GM23338 (cell line): ENCODE measurements around the gene MESD. TPM values are rescaled to one million over a fixed set of nuclear protein-coding genes. Genes with fewer than 3 reads are reported as not detected.

ENCODE experiments used
- ATAC-seq: fragments of 200-7000 bp; cut with Tn5 transposase; 3 replicates; pipeline ENCODE4 v1.9.1; 2020
- DNase-seq: peaks from one replicate; pipeline ENCODE4 v3.0.0-alpha.2; 2015; ENCODE audit warnings: low spot score
- H2AFZ ChIP-seq: fragments of 200-600 bp; sonication (generic); 2 replicates; pipeline ENCODE4 v1.8.0; 2016; ENCODE audit warnings: antibody characterized with exemption, mild to moderate bottlenecking, moderate library complexity
- H3F3A ChIP-seq: fragments of 200-600 bp; sonication (generic); replicated peaks from 2 replicates; pipeline ENCODE4 v1.8.0; 2017; ENCODE audit warnings: antibody characterized with exemption, mixed run types, low read depth
- H3K27ac ChIP-seq: fragments of 200-600 bp; sonication (generic); 2 replicates; pipeline ENCODE4 v1.6.1; 2016; ENCODE audit warnings: low read depth
- H3K27me3 ChIP-seq: fragments of 200-600 bp; sonication (generic); 2 replicates; pipeline ENCODE4 v1.8.0; 2016; ENCODE audit warnings: mild to moderate bottlenecking, mixed run types, moderate library complexity; ENCODE audit not compliant: insufficient read depth
- H3K36me3 ChIP-seq: fragments of 200-600 bp; sonication (generic); 2 replicates; pipeline ENCODE4 v1.8.0; 2016; ENCODE audit warnings: mild to moderate bottlenecking; ENCODE audit not compliant: insufficient read depth
- H3K4me1 ChIP-seq: fragments of 200-600 bp; sonication (generic); 2 replicates; pipeline ENCODE4 v1.8.0; 2016; ENCODE audit warnings: mild to moderate bottlenecking, moderate library complexity; ENCODE audit not compliant: insufficient read depth
- H3K4me2 ChIP-seq: fragments of 200-600 bp; sonication (generic); 2 replicates; pipeline ENCODE4 v1.7.1; 2017; ENCODE audit warnings: mixed run types
- H3K4me3 ChIP-seq: fragments of 200-600 bp; sonication (generic); 2 replicates; pipeline ENCODE4 v1.6.1; 2016; ENCODE audit warnings: mixed run types
- H3K79me2 ChIP-seq: fragments of 200-600 bp; sonication (generic); replicated peaks from 2 replicates; pipeline ENCODE4 v1.8.0; 2017; ENCODE audit warnings: mild to moderate bottlenecking; ENCODE audit not compliant: insufficient read depth
- H3K9me2 ChIP-seq: fragments of 200-600 bp; sonication (generic); 2 replicates; pipeline ENCODE4 v1.8.0; 2017; ENCODE audit not compliant: insufficient read depth
- H4K20me1 ChIP-seq: fragments of 200-600 bp; sonication (generic); replicated peaks from 2 replicates; pipeline ENCODE4 v1.8.0; 2017; ENCODE audit warnings: mild to moderate bottlenecking; ENCODE audit not compliant: insufficient read depth
- H3K27ac Mint-ChIP-seq: 2 replicates; pipeline ENCODE4 v1.8.0; 2020; ENCODE audit warnings: inconsistent platforms, mild to moderate bottlenecking, moderate library complexity, mixed read lengths
- H3K27me3 Mint-ChIP-seq: 3 replicates; pipeline ENCODE4 v1.8.0; 2022; ENCODE audit warnings: low read depth, mild to moderate bottlenecking, moderate library complexity, mixed read lengths, inconsistent platforms; ENCODE audit not compliant: insufficient read depth, poor library complexity
- H3K36me3 Mint-ChIP-seq: 3 replicates; pipeline ENCODE4 v1.8.0; 2021; ENCODE audit warnings: low read depth, mild to moderate bottlenecking, inconsistent platforms, moderate library complexity, mixed read lengths
- H3K4me1 Mint-ChIP-seq: 3 replicates; pipeline ENCODE4 v1.8.0; 2020; ENCODE audit warnings: mild to moderate bottlenecking, inconsistent platforms, mixed read lengths
- H3K4me3 Mint-ChIP-seq: 3 replicates; pipeline ENCODE4 v1.8.0; 2021; ENCODE audit warnings: moderate library complexity, mild to moderate bottlenecking, inconsistent platforms, mixed read lengths
- H3K9me3 Mint-ChIP-seq: 3 replicates; pipeline ENCODE4 v1.8.0; 2020; ENCODE audit warnings: moderate library complexity, mild to moderate bottlenecking, inconsistent platforms, mixed read lengths
- CTCF ChIP-seq, 2 experiments: fragments of 200-600 bp in 1 of 2; sonication (generic) in 1 of 2; conservative IDR thresholded peaks; 2 replicates each; pipeline versions ENCODE4 v1.5.1 to v1.6.1; 2016 to 2017; ENCODE audit warnings: antibody characterized with exemption in 2 of 2, low read depth in 2 of 2, mild to moderate bottlenecking in 2 of 2, moderate library complexity in 1 of 2
- polyA plus RNA-seq: library from polyadenylated mRNA; unstranded; fragments of >200 nt; fragmentation: Nextera tagmentation; extraction: Ambion mirVana; gene quantifications from 2 replicates; pipeline ENCODE4 v1.2.1, GENCODE V29; 2016
- total RNA-seq: library from RNA; depleted of rRNA; stranded (reverse); fragments of >200 nt; shearing (Covaris generic); gene quantifications from 2 replicates; pipeline ENCODE4 v1.2.3, GENCODE V29; 2014
- TF ChIP-seq, protein P1 (sequence below): fragments of 250-450 bp; sonication (Bioruptor Pico); IDR thresholded peaks from 2 replicates; pipeline ENCODE4 v1.5.0; 2020; ENCODE audit warnings: mild to moderate bottlenecking, moderate library complexity

The MESD gene
- total and polyA plus RNA-seq, 2 experiments from 2014 or later = 25.6 to 52.7 TPM

- Mint-ChIP-seq H3K27ac (no peak overlapping the region), H3K27me3 (peaks cover 7% of the 10 kb centered on the region), H3K4me1 (no peaks in the 10 kb centered on the region; the same call in 2 of the 3 replicates), H3K9me3 (no peaks in the 10 kb centered on the region), H3K36me3 (no peaks in the 10 kb centered on the region; the same call in 2 of the 3 replicates), H3K4me3 (no peak overlapping the region)
- peaks cover 6% of the 10 kb centered on the region; the same call in 1 of the 2 replicates for H3K9me2 ChIP-seq
- H4K20me1 ChIP-seq = no peaks in the 10 kb centered on the region
- no peak overlapping the region for H3K4me3 ChIP-seq
- H3K27ac ChIP-seq = no peak overlapping the region
- DNase-seq (no peak), ATAC-seq (no peak)
- no peaks in the 10 kb centered on the region for H3K79me2 ChIP-seq
- H3K4me2 ChIP-seq = no peak overlapping the region
- no peaks in the 10 kb centered on the region for H3F3A ChIP-seq
- H3K27me3 ChIP-seq = no peaks in the 10 kb centered on the region
- TF ChIP-seq, protein P1, sequence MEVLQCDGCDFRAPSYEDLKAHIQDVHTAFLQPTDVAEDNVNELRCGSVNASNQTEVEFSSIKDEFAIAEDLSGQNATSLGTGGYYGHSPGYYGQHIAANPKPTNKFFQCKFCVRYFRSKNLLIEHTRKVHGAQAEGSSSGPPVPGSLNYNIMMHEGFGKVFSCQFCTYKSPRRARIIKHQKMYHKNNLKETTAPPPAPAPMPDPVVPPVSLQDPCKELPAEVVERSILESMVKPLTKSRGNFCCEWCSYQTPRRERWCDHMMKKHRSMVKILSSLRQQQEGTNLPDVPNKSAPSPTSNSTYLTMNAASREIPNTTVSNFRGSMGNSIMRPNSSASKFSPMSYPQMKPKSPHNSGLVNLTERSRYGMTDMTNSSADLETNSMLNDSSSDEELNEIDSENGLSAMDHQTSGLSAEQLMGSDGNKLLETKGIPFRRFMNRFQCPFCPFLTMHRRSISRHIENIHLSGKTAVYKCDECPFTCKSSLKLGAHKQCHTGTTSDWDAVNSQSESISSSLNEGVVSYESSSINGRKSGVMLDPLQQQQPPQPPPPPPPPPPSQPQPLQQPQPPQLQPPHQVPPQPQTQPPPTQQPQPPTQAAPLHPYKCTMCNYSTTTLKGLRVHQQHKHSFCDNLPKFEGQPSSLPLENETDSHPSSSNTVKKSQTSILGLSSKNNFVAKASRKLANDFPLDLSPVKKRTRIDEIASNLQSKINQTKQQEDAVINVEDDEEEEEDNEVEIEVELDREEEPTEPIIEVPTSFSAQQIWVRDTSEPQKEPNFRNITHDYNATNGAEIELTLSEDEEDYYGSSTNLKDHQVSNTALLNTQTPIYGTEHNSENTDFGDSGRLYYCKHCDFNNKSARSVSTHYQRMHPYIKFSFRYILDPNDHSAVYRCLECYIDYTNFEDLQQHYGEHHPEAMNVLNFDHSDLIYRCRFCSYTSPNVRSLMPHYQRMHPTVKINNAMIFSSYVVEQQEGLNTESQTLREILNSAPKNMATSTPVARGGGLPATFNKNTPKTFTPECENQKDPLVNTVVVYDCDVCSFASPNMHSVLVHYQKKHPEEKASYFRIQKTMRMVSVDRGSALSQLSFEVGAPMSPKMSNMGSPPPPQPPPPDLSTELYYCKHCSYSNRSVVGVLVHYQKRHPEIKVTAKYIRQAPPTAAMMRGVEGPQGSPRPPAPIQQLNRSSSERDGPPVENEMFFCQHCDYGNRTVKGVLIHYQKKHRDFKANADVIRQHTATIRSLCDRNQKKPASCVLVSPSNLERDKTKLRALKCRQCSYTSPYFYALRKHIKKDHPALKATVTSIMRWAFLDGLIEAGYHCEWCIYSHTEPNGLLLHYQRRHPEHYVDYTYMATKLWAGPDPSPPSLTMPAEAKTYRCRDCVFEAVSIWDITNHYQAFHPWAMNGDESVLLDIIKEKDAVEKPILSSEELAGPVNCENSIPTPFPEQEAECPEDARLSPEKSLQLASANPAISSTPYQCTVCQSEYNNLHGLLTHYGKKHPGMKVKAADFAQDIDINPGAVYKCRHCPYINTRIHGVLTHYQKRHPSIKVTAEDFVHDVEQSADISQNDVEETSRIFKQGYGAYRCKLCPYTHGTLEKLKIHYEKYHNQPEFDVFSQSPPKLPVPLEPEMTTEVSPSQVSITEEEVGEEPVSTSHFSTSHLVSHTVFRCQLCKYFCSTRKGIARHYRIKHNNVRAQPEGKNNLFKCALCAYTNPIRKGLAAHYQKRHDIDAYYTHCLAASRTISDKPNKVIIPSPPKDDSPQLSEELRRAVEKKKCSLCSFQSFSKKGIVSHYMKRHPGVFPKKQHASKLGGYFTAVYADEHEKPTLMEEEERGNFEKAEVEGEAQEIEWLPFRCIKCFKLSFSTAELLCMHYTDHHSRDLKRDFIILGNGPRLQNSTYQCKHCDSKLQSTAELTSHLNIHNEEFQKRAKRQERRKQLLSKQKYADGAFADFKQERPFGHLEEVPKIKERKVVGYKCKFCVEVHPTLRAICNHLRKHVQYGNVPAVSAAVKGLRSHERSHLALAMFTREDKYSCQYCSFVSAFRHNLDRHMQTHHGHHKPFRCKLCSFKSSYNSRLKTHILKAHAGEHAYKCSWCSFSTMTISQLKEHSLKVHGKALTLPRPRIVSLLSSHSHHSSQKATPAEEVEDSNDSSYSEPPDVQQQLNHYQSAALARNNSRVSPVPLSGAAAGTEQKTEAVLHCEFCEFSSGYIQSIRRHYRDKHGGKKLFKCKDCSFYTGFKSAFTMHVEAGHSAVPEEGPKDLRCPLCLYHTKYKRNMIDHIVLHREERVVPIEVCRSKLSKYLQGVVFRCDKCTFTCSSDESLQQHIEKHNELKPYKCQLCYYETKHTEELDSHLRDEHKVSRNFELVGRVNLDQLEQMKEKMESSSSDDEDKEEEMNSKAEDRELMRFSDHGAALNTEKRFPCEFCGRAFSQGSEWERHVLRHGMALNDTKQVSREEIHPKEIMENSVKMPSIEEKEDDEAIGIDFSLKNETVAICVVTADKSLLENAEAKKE = no peak
- no peak overlapping the region for H2AFZ ChIP-seq
- no peaks in the 10 kb centered on the region for H3K36me3 ChIP-seq
- no peaks in the 10 kb centered on the region for H3K4me1 ChIP-seq
Observed at GRCh38 chr15:80924278-80924677, 65.3 kb downstream of the MESD start.

- H3K9me2 ChIP-seq = peaks cover 6% of the 10 kb centered on the region; the same call in 1 of the 2 replicates
- no peak for ATAC-seq
- peaks cover 7% of the 10 kb centered on the region for H3K27me3 Mint-ChIP-seq
- H4K20me1 ChIP-seq = no peaks in the 10 kb centered on the region
- H3K27ac ChIP-seq = no peak overlapping the region
- H3K4me3 ChIP-seq = no peak overlapping the region
- H3K27ac Mint-ChIP-seq = no peak overlapping the region
- H3K4me1 ChIP-seq = no peaks in the 10 kb centered on the region
- H3K36me3 Mint-ChIP-seq = no peaks in the 10 kb centered on the region; the same call in 2 of the 3 replicates
- H3K4me1 Mint-ChIP-seq = no peaks in the 10 kb centered on the region; the same call in 2 of the 3 replicates
- no peak overlapping the region for H3K4me3 Mint-ChIP-seq
- no peak overlapping the region for H2AFZ ChIP-seq
- no peaks in the 10 kb centered on the region for H3K9me3 Mint-ChIP-seq
- no peaks in the 10 kb centered on the region for H3F3A ChIP-seq
- no peak for DNase-seq
- H3K4me2 ChIP-seq = no peak overlapping the region
- H3K27me3 ChIP-seq = no peaks in the 10 kb centered on the region
- H3K36me3 ChIP-seq = no peaks in the 10 kb centered on the region
- no peaks in the 10 kb centered on the region for H3K79me2 ChIP-seq
- TF ChIP-seq CTCF (conservative IDR thresholded peaks at IDR 0.05; ENCODE audit: low read depth in 2 of 2) = no peak
Observed at GRCh38 chr15:80923668-80924067, 66.0 kb downstream of the MESD start.
